ENCODE measurements around the gene SACS.
A peak's percentile ranks its signal among the peaks of the same experiment; 100 is the strongest.

Gene SACS, protein sequence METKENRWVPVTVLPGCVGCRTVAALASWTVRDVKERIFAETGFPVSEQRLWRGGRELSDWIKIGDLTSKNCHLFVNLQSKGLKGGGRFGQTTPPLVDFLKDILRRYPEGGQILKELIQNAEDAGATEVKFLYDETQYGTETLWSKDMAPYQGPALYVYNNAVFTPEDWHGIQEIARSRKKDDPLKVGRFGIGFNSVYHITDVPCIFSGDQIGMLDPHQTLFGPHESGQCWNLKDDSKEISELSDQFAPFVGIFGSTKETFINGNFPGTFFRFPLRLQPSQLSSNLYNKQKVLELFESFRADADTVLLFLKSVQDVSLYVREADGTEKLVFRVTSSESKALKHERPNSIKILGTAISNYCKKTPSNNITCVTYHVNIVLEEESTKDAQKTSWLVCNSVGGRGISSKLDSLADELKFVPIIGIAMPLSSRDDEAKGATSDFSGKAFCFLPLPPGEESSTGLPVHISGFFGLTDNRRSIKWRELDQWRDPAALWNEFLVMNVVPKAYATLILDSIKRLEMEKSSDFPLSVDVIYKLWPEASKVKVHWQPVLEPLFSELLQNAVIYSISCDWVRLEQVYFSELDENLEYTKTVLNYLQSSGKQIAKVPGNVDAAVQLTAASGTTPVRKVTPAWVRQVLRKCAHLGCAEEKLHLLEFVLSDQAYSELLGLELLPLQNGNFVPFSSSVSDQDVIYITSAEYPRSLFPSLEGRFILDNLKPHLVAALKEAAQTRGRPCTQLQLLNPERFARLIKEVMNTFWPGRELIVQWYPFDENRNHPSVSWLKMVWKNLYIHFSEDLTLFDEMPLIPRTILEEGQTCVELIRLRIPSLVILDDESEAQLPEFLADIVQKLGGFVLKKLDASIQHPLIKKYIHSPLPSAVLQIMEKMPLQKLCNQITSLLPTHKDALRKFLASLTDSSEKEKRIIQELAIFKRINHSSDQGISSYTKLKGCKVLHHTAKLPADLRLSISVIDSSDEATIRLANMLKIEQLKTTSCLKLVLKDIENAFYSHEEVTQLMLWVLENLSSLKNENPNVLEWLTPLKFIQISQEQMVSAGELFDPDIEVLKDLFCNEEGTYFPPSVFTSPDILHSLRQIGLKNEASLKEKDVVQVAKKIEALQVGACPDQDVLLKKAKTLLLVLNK (N-terminal part only)

DNA sequence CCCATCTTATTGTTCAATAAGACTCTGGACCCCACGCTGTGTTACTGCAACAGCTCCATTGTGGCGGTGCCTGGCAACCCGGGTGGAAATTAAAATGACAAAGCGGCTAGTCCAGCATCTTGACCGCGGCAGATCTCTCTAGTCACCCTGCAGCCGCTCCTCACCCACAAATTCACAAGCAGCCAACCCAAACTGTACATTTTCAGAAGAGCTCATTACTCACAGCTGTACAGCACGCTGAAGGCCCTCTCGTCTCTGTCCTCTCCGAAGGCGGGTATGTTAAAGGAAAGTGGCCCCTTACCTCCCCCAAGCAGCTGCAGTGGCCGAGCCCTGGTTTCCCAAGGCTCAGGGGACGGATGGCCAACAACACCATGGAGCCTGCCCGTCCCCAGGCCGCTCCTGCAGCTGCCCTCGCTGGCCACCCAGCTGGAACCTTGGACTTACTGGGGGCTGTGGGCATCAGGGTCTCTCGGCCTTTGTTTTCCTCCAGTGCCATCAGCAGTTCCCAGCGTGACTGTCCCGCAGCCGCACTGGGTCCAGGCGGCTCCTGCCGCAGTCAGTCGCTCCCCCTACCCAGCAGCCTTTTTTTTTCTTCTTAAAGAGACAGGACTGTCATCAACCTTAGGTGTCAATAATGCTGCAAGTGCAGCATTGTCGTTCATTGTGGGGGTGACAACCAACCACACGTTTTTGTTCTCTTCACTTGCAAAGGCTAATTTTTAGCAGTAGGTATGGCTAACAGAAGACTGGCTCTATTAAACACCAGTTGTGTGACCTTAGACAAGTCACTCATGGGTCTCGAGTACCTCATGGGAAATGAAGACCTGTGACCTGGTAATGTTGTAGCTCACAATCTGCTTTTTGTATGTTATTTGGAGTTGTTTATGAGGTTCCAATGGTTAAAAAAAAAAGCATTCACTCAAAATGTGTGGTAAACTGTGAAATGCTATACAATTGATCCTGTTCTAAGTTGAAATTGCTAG lies at the start of gene SACS:
TSS of gene SACS (minus strand) at position 532 of the 983 bp plus-strand sequence. CDS start 22,463 bp downstream, outside the sequence.
- DNase-seq: no peak

DNA sequence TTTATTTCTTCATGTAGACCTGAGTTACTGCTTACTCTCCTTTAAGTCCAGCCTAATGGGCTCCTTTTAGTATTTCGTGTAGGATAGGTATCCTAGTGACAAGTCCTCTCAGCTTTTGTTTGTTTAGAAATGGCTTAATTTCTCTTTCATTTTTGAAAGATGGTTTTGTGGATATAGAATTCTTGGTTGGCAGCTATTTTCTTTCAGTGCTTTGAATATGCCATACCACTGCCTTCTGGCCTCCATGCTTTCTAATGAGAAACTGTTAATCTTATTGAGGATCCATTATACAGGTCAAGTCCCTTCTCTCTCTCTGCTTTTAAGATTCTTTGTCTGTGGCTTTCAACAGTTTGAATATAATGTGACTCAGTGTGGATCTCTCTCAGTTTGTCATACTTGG lies 46.8 kb upstream of the SACS start:
- DNase-seq: no peak

DNA sequence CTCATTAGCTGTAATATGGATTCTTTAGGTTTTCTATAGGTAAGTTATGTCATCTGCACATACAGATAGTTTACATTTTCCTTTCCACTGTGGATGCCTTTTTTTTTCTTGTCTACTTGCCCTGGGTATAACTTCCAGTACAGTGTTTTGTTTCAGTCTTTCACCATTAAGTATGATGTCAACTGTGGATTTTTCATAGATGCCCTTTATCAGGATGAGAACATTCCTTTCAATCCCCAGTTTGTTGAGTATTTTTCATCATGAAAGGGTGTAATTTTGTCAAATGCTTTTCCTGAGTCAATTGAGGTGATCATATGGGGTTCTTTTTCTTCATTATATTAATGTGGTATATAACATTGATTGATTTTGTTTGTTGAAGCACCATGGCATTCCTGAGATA lies 43.6 kb upstream of the SACS start:
- DNase-seq: no peak

DNA sequence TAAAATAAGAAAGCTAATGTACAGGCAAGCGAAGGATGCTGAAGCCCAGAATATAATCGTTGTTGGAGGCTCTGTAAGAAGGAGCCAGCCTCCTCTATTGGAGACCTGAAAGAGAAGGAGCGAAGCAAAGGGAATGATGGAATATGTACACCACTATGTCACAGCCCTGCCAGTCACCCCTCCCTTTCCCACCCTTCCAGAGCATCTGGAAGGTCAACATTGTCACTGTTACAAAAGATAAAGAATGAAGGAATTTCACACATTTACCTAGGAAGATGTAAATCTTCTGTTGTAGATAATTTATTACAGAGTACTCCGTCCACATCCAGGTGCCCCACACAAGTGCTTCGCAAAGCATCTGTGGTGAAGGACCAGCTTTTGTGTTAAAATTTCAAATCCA lies 39.7 kb upstream of the SACS start:
- DNase-seq: no peak

DNA sequence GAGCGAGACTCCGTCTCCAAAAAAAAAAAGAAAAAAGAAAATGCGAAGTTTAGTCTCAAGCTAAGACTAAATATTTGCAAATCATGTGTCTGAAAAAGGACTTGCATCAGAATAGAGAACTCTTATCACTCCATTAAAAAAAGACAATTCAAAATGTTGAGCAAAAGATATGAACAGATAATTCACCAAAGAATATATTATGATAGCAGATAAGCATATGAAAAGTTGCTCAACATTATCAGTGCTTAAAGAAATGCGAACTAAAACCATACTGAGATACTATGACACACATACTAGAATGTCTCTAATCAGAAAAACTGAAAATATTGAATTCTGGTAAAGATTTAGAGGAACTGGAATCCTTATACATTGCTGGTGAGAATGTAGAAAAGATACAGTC lies 38.7 kb upstream of the SACS start:
- no peak for DNase-seq

DNA sequence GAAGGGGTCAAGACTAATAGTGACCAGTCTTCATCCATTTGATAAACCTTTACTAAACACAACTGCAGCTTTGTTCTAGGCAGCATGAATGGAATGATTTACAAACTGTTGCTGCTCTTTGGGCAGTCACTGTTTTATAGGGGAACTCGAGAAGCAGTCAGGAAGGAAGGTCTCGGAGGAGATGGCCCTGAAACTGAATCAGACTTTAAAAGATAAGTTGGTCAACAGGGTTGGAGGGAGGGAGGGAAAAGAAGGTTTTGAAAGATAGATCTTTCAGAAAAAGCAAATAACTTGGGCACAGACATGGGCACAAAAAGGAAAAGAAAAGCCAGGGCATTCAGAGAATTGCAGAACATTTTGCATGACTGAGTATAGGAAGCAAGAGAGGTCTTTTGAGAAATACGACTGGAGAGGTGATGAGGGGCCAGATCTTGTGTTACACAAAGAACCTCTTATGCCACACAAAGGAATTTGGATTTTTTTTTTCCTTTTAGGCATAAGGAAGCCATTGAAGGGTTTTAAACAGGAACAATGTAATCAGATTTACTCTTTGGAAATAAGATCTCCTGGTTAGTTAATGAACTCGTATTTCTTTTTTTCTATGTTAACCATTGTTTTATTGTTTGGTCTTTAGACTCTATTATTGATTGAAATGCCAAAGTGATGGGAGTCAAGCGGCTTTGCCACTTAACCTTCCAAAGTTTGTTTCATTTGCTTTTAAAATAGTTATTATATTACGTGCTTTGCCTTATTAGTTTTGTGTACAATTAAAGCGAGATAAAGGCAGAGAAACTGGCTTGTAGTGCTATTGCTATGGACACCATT lies 37.5 kb upstream of the SACS start:
- no peak for DNase-seq

DNA sequence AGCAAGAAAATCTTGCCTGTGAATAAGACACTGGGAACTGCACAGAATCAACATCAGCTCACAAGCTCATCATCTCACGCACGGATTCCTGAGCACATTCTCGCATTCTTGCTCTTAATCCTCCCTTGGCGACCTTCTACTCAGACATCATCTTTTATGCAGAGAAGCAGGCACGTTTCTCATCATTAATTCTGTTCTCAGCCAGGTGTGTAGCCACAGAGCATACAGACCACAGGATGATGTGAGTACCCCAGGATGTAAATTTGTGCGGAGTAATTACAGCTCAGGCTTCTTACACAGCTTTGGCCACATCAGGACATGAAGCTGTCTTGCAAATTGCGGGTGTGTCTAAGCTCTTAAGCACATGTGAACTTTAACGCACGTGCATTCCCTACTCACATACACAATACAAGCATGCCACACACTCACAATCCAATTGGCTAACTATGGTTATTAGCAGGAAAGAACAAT lies 36.5 kb upstream of the SACS start:
- no peak for DNase-seq

DNA sequence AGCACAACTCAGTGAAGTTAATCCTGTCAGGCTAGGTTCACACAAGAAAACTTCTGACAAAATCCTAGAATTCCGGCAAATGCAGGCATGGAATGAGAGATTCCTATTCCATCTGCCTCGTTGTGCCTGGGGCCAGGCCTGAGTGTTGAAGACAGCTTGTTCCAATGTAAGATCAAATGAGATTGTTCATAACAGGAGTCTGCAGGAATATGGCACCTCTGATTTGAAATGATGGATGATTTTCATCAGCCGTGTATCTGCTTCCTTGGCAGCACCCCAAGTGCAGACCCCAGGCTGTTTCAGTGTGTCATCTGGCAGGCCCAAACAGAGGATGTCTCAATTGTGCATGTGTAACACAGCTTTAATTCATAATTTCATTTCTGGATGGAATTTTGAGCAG lies 35.3 kb upstream of the SACS start:
- peak in 1 of 2 experiments; percentile 43 for DNase-seq

DNA sequence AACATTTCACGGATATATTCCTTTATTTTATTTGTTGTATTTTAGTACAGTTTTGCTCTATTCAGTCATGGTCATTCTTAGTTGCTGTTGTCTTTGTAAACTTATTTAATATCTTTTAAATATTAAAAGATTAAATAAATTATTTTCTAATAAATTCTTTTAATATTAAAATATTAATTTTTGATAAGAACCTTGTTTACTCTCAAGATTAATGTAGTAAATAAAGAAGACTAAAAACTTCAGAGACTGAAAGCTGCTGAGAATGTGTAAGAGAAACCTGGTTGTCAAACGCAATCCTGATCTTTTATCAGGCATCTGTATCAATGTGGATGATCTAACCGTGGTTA lies 34.4 kb upstream of the SACS start:
- DNase-seq: no peak

DNA sequence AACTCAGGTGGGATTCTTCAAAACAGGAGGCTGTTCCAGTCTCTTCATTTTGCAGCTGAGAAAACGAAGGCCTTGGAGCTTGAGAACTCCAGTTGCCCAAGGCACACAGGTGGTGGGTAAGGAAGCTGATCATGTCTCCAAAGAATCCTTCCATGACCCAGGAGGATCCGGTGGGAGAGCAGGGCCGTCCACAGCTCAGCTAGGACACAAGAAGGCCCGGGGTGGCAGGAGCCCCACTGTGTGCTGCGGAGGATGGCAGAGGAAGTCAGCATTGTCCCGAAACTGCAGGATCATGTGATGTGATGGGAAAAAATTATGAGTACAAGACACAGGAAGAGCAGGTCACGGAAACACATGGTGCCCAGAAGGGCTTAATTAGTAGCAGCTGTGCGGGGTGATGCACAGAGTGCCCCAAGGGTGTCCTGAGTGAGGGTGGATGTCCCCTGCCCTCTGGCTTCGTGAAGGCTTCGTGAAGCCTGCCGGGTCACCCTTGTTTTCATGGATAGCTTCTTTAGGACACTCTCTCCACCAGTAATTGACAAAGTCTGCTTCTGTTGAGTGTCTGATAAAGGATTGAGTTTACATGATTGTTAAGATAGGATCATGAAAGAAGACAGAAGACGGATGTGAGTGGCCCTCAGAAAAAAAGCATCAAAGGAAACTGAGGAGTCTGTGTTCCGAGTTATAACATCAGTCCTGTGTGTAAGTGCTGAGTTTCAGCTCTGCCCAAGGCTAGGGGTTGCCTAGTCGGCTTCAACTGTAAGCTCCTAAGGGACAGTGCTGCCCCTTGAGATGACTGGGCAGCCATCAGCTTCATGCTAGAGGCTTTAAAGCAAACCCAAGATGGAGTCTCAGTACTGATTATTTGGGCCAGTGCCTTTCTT lies 33.8 kb upstream of the SACS start:
- no peak for DNase-seq

DNA sequence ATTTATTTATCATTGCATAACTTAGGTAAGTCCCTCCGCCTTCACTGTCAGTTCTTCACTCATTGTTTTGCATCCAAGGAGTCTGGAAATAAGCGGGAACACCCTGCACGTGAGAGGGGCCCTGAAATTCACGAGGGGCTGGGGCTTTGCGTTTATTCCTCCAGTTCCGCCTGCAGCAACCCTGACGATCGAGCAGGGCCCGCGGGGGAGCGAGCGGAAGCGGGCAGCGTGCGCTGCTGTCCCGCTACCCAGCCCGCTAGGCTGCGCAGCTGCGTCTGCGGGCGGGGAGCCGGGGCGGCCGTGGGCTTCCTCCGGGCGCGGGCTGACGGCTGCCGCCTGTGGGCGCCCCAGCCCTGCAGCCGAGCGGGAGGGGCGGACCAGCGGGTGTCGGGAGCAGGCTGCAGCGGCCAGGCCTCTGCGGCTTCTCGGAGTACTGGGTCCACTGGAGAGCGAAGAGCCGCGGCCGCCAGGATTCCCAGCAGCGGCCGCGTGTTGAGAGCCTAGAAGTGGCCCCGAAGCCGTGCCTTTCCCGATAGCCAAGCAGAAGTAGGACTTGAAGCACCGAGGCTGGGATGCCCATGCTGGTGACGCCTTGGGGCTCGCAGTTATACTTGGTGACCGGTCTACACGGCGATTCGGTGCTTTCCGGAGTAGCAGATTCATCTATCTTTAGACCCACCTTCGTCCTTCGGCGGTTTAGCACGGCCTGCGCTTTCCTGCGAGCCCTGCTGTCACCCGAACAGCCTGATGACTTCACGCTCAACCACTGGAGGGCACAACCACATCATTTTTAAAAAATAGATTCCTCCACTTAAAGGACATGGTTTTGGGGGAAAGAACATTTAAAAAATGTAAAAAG lies 32.9 kb upstream of the SACS start:
- DNase-seq: peak; percentile 11 to 39

DNA sequence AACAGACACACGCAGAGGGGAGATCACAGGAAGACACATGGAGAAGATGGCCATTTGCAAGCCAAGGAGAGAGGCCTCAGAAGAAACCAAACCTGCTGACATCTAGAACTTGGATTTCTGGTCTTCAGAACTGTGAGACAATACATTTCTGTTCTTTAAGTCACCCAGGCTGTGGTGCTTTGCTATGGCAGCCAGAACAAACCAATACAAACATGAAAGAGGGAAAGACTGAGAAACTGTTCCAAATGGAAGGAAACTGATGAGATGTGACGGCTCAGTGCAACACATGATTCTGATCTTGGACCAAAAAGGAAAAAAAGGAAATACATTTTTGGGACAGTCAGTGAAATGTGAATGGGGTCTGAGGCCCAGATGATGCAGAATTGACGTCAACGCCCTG lies 30.2 kb upstream of the SACS start:
- no peak for DNase-seq

DNA sequence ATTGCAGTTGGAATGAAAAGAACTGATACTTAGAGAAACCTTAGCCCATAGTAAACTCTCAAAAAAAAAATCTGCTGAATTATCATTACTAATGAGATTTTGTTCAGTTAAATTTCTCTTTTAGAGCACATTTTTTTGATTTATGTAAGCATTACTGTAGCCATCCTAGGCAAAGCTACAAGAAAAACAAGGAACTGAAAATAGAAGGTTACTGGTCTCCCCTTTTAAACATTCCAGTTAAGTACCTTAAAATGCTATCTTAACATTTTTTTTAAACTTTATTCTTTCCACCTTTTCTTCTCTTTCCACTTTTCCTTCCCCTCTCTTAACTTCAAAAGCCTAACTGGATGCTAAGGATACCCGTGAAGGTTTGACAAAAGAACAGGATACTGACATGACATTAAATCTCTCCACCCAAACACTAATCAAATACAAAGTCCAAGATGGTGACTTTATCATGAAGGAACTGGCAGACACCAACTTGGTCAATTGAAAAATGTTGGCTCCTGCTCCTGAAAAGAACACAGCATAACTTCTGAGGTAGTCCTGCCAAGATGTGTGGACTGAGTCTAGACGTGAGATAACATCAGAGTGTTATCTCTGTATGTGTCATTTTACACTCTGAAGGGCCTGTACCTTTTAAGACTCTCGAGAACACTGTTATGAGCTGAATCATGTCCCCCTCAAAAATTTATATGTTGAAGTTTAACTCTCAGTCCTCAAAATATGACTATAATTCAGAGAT lies 29.5 kb upstream of the SACS start:
- DNase-seq: no peak

DNA sequence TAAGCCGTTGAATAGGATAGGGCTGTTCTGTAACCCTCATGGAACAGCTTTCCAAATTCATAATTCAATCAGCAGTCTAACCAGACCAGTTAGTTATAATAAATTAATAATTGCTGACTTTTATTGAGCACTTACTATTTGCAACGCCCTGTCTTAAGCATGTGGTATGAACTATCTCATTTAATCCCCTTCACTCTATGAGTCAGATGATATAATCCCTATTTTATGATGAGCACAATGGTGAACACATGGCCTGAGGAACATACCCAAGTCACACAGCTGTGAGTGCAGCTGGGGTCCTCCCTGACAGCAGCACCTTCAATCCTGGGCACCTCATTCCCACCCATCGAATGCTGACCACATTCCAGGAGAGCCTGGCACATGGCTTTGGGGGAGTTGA lies 28.0 kb upstream of the SACS start:
- DNase-seq: no peak

DNA sequence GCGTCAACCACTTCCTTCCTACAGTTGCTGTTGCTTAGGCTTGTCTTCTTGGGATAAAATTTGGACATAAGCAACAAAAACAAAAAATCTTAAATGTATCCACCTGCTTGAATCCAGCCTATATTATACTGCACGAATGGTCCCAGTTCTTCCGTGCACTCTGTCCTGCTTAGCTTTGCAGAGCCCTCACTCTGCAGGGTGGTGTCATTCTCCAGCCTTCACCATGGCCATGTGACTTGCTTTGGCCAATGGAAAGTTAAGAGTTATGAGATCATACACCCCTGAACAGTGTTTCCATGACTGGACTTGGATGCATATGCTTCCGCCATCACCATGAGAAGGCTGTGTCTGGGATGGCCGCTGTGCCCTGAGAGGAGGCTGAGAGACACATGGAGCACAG lies 27.4 kb upstream of the SACS start:
- no peak for DNase-seq

DNA sequence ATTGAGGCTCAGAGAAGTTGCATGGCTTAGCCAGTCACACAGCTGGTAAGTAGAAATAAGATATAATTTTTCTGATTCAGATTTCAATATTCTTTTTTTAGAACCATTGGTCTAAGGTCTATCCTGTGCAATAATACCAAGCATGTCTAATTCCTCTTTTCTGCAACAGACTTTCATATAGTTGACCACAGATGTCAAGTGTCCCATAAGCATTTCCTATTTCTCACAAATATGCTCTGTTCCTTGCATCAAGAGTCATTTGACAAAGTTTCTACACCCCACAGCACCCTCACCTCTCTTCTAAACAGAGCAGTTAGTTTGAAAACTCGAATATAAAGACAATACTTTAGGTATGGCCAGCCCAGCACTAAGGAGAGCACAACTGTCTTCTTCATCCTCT lies 26.8 kb upstream of the SACS start:
- no peak for DNase-seq

DNA sequence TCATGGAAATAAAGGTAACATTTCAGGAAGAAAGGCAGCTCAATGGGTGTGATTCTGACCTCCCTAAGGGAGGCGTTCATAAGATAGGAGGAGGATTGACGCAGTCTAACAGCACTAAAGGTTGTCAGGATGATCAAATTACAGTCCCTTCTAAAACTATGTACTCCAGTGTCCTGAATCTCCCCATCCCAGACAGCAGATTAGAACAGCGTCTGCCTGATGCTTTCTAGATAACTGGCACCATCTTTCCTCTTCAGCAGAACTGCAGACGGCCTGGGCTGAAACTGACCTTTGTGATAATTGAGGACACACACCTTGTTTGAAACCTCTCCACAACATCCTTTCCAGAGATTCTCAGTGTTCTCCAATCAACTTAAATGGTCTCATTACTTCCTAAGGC lies 25.5 kb upstream of the SACS start:
- no peak for DNase-seq

DNA sequence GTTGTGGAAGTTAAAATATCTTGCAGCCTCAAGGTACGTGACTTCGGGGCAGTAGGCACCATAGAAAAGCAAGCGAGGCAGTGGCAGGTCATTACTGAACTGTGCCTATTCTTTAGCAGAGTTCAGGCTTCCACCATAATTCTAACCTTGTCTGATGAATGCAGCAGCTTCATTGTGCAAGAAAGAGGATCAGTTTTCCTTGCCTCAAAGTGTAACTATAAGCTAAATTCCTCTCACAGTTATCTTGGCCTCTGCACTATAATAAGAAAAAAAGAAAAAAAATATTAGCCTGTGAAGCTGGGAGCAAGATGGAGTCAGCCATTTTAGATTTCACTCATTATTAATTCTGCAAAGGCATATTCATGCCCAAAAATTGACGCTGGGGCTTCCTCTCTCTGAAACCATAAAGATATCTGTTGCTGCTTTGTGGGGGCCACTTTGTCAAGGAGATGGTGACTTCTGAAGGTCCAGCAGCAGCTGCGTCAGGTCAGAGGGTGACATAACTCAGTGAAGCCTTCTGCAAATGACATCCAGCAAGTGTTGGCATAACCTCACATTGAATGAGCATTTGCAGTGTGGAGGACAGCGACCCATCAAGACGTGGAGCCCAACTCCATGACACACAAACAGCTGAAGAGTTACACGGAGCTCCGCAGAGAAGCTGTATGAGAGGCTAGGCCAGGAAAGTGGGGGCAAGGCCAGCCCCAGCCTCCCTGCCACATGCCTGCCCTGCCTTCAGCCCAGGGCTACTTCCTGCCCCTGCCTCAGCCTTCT lies 23.1 kb upstream of the SACS start:
- DNase-seq: no peak
